MM.1S (cell line): ENCODE data around the gene CTCF.

ENCODE experiments used
- EZH2 ChIP-seq: fragments of 300-600 bp; sonication (generic); optimal IDR thresholded peaks from 2 replicates; pipeline ENCODE3; 2017; ENCODE audit warnings: low read depth, mild to moderate bottlenecking, antibody characterized with exemption, low read length, mixed read lengths
- EZH2phosphoT487 ChIP-seq: fragments of 300-600 bp; sonication (generic); IDR thresholded peaks from 2 replicates; pipeline ENCODE4 v1.6.1; 2018; ENCODE audit warnings: antibody characterized with exemption, low read length
- TF ChIP-seq, protein P1 (sequence below): fragments of 300-600 bp; sonication (generic); IDR thresholded peaks from 2 replicates; pipeline ENCODE4 v1.5.1; 2016; ENCODE audit warnings: antibody characterized with exemption, low read length, mixed read lengths

DNA sequence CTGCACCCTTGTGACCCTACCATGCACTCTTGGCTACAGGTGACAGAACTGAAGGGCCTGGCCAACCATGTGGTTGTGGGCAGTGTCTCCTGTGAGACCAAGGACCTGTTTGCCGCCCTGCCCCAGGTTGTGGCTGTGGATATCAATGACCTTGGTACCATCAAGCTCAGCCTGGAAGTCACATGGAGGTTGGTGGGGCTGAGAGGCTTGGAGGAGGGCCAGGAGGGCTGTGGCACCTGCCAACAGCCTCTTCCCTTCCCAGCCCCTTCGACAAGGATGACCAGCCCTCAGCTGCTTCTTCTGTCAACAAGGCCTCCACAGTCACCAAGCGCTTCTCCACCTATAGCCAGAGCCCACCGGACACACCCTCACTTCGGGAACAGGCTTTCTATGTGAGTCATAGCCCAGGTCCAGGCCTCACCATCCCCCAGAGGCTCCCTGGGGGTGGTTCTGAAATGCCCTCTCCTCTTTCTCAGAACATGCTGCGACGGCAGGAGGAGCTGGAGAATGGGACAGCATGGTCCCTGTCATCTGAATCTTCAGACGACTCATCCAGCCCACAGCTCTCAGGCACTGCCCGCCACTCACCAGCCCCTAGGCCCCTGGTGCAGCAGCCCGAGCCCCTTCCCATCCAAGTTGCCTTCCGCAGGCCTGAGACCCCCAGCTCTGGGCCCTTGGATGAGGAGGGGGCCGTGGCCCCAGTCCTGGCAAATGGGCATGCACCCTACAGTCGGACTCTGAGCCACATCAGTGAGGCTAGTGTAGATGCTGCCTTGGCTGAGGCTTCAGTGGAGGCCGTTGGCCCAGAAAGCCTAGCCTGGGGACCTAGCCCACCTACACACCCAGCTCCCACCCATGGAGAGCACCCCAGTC, 20.7 kb upstream of the CTCF start:
- TF ChIP-seq EZH2 = no peak
- TF ChIP-seq, protein P1, sequence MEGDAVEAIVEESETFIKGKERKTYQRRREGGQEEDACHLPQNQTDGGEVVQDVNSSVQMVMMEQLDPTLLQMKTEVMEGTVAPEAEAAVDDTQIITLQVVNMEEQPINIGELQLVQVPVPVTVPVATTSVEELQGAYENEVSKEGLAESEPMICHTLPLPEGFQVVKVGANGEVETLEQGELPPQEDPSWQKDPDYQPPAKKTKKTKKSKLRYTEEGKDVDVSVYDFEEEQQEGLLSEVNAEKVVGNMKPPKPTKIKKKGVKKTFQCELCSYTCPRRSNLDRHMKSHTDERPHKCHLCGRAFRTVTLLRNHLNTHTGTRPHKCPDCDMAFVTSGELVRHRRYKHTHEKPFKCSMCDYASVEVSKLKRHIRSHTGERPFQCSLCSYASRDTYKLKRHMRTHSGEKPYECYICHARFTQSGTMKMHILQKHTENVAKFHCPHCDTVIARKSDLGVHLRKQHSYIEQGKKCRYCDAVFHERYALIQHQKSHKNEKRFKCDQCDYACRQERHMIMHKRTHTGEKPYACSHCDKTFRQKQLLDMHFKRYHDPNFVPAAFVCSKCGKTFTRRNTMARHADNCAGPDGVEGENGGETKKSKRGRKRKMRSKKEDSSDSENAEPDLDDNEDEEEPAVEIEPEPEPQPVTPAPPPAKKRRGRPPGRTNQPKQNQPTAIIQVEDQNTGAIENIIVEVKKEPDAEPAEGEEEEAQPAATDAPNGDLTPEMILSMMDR = no peak
- TF ChIP-seq EZH2phosphoT487 = no peak
